Muscle of back (tissue), 11 donors: ENCODE measurements around the gene FZR1. TPM values are rescaled to one million over a fixed set of nuclear protein-coding genes. Genes with fewer than 3 reads are reported as not detected.
A peak's percentile ranks its signal among the peaks of the same experiment; 100 is the strongest.
"Not testable (repeated sequence)": the region's sequence is repeated elsewhere in the genome, so short reads cannot be mapped to it uniquely, and the experiment has no call there.

ENCODE experiments used
- DNase-seq, 3 donors: peaks; one replicate each; pipeline versions ENCODE4 v3.0.0 to v3.0.0-alpha.2; 2013
- polyA plus RNA-seq, 10 donors: library from polyadenylated mRNA; unstranded; fragments of 120-200 nt; gene quantifications; one replicate each; pipeline ENCODE4 v1.2.1, GENCODE V29; 2013; ENCODE audit not compliant: insufficient read length in 10 of 10

Gene FZR1
- polyA plus RNA-seq, 10 donors, result 24.6 to 34.3 (median 27.1) TPM

- no peak for DNase-seq
Observed at GRCh38 chr19:3494051-3494450, 12.1 kb upstream of the FZR1 start.

DNA sequence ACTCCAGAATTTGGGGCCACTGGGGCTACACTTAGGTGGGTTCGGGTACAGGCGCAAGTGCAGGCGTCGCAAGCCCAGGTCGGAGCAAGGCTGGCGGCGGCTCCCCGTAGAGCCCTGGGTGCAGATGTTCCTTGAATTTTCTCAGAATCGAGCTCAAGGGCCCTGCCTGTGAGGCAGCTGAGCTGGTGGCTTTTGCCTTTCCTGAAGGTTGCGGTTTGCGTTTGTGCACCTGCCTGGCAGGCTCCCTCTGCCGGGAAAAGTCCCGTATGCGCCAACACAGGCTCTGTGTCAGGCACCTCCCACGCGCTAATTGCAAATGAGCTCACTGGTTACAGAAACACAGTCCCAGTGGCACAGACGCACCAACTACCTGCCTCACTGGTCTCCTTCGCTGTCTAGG lies 11.6 kb upstream of the FZR1 start:
- no peak for DNase-seq

DNA sequence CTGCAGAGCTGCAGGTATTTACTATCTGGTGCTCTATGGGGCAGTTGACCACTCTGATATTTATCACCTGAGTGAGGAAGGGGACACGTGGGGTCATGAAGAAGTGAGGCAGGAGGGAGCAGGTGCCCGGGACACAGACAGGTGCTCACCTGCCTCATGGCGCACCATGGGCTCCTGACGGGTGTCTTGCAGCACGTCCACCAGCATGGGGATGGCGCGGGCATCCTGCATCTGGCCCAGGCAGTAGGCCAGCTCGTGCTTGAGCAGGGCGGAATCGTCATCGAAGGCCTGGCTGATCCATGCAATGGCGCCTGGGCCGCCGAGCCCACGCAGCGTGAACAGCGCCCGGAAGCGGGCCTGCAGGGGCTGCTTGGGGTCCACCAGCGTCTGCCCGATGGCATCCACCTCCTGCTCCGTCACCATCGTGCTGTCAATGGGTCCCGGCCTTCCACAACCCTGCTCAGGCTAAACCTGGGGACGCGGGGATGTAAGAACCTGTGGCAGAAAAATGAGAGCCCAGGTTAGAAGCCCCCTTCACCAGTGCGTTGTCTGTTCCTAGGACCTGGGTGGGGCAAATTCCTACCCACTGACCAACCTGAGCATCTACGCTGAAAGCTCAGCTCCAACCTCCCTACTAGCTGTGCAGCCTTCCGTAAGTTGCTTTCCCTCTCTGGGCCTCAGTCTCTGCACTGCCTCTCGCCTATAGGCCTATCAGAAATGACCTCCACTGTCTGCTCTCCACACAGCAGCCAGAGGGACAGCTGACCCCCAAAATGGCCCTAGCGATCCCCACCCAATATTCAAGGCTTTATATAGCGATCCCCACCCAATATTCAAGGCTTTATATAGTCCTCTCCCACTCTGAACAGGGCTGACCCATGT lies 9.5 kb upstream of the FZR1 start:
- DNase-seq, result no peak

DNA sequence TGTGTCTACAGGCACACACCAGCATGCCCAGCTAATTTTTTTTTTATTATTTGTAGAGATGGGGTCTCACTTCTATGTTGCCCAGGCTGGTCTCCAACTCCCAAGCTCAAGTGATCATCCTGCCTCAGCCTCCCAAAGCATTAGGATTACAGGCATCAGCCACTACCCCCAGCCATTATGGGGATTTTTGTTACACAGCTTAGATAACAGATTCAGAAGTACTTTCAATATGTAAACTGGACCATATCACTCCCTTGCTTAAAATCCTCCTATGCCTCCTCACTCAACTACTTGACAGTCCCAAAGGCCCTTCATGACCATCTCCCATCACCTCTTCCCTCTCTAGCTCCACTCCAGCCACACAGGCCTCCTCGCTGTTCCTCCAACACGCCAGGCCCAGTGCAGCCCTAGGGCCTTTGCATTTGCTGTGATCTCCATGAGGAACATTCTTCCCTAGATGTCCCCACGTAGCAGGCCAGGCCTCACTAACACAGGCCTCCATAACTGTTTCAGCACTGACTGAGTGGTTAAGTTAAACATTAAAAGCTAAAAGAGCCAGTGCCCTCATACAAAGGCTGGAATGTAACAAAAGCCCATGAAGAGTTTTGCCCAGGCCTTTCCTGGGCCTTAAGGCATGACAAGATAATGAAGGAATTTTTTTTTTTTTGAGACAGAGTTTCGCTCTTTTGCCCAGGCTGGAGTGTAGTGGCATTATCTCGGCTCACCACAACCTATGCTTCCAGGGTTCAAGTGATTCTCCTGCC lies 8.2 kb upstream of the FZR1 start:
- no peak for DNase-seq

DNA sequence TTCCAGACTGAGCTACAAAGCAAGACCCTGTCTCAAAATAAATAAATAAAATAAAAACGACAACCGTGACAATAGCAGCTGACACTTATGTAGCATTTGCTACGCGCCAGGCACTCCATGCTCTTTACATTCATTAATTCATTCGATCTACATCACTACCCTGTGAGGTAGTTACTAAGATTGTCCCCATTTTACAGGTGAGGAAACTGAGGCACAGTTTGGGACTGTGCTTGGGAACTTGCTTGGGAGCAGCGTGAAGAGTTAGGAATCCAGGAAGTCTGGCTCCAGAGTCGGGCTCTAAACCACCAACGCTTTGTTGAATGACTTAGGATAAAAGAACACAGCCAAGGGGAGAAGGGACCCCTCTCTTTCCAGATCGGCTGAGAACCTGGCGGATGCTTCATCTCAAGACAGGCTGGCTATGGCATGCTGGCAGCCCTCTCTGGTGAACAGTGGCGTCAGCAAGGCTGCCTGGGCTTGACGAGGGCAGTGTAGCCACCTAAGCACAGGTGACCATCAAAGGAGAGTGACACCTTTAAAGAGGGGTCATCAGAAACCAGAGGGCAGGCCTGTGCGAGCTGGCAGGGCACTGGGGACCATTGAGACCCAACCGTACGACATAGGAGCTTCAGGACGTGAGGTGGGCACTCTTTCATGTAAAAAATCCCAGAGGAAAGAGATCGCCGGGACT lies 6.2 kb upstream of the FZR1 start:
- DNase-seq, result no peak

DNA sequence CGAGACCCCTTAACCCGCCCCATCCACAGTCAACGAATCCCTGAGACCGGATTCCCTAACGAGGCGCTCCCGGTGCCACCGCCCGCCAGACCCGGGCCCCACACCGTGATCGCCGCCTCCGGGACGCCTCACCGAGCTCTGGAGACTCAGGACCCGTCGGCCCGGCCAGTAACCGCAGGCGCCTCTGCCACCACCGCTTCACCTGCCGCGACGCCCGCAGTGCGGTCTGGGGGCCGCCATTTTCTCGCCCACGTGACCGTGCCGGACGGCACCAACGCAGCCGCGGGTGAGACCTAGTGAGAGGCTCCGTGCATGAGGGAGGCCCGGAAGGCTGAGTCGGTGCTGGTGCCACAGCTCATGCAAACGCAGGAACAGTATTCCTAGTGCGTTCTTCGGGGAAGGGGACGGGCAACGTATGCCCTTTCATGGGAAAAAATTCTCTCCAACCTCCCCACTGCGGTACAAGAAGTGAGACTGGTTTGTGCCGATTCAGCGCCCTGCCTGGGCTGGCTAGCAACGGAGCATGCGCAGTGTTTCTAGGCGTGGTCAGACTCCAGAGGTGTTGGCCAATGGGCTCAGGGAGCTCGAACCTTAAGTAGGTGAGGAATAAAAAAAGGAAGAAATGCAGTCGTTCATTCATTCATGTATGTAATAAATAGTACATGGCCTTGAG lies 5.5 kb upstream of the FZR1 start, which contains the start of gene DOHH:
Gene DOHH, minus strand, starts transcription at position 246 of the 673 bp plus-strand sequence. CDS start 3,860 bp downstream, outside the sequence.
- peak; percentile 96 to 99 (median 98) for DNase-seq

DNA sequence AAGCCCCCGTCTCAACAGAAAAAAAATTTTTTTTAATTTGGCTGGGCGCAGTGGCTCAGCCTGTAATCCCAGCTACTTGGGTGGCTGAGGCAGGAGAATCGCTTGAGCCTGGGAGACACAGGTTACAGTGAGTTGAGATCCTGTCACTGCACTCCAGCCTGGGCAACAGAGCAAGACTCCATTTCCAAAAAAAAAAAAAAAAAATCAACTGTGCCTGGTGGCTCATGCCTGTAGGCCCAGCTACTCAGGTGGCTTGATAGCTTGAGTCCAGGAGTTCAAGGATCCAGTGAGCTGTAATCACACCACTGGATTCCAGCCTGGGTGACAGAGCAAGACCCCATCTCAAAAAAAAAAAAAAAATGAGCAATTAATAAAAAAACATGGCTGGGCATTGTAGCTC lies 4.3 kb upstream of the FZR1 start:
- DNase-seq, result no peak

DNA sequence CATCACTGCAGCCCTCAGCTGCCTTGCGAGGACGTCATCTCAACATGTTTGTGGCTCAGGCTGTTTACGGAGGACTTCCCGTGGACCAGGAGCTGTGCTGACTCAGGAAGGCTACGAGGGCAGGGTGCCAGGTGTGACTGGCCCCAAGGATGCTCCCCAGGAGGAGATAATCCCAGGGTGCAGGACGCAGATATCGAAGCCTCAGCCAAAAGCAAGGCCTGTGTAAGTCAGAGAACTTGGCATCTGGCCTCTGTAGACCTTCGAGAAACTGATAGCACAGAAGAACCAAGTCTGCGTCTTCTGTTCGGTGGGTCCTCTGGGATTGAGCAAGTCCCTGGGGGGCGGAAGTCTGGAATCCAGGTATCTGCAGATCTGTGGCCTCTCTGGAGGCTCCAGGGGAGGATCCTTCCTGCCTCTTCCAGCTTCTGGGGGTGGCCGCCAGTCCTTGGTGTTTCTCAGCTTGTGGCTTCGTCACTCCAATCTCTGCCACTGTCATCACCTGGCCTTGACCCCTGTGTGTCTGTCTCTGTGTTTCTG lies 3.0 kb upstream of the FZR1 start:
- DNase-seq, result no peak

- DNase-seq, result no peak
Observed at GRCh38 chr19:3504735-3505134, 1.4 kb upstream of the FZR1 start.

- DNase-seq, result peak in 2 of 3 donors; percentile 27 to 62
Observed at GRCh38 chr19:3506384-3507340, 551 bp downstream of the FZR1 start.

DNA sequence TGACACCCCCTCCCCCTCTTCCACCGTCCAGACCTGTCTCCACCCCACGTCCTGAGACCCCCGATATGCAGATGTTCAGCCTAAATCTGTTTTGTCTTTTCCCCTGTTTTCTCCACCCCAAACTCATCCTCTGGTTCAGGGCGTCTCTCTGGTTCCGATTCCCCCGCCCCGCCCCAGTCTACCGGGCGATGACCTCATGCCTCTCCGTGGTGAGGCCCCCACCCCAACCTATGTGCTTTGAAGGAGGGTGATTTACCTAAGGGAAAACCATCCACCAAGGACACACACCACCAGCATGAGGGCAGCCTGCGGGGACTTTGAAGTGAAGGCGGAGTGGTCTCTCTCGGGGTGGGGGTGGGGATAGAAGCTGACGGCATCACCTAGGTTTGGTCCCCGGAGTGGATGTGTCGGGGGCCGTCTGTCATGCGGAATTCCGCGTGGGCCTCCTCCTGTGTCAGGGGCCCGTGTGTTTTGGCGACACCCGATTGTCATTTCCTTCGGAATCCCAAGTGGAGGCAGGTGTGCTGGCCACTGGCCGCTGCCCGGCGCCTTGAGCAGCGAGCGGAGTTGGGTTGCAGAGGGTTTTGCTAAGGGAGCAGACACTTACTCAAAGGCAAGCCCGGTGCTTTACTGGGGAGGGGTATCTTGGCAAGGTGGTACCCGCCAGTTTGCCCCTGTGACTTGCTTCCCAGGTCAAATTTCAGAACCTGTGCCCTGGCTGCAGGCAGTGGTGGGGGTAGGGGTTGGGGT lies 1.4 kb downstream of the FZR1 start:
- DNase-seq, result peak in 2 of 3 donors; percentile 27 to 56

DNA sequence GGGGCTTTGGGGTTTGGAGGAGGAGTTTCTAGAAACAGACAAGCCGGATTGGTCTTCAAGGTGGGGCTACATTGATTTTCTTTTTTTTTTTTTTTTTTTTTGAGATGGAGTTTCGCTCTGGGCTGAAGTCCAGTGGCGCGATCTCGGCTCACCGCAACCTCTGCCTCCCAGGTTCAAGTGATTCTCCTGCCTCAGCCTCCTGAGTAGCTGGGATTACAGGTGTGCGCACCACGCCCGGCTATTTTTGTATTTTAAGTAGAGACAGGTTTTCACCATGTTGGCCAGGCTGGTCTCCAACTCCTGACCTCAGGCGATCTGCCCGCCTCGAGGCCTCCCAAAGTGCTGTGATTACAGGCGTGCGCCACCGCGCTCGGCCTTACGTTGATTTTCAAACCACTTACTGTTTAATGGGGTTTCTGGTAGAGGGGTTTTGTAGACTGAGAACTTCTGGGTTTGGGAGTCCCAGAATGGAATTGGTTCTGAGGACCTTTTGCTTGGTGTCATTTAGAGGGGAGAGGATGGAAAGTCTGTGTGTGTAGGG lies 2.1 kb downstream of the FZR1 start:
- DNase-seq, result not testable (repeated sequence)

- no peak for DNase-seq
Observed at GRCh38 chr19:3508771-3509535, 2.8 kb downstream of the FZR1 start.

DNA sequence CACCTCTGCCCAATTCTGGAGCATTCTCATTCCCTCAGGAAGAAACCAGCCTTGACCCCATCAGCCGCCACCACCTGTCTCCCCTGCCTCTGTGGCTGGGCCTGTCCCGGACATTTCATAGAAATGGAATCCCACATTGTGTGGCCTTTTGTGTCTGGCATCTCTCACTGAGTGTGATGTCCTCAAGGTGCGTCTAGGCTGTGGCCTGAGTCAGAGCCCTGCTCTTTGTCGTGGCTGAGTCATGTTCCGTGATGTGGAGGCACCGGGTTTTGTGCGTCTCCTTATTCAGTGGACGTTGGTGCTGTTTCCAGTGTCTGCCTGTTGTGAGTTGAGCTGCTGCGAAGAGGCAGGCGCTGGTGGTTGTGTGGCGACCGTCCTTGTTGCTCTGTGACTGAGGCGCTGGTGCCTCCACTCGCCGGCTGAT lies 3.5 kb downstream of the FZR1 start:
- peak in 1 of 3 donors; percentile 4 for DNase-seq

GRCh38 chr19:3510727-3511126 lies 4.6 kb downstream of the FZR1 start:
- no peak for DNase-seq

DNA sequence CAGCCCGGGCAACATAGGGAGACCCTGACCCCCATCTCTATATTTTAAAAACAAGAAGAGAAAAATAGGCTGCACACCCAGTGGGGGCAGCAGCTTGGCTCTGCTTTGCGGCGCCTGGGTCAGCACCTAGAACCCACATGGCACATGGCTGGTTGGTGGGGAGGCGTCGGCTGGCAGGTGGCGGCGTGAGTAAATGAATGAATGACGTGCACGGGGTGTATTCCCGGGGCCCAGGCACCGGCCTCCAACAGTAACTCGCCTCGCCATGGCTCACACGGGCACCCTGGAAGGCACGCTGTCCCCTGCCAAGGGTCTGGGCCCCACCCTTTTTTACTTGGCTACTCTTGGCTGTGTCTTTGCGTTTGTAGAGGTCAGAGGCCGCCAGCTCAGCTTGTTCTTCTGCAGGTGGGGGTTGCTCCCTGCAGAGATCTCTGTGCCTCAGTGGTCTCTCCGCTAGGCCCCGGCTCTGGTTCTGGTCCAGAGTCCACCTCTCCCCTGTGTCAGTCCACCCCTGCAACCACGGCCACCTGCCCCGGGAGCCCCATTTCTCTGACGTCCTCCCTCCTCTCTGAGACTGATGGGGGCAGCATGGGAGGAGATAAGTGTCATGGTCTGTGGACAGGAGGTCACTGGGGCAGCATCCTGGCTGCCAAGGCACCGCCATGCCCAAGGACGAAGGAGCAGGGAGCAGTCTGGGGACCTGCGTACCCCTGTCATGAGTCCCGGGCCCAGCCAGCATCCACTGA lies 5.6 kb downstream of the FZR1 start:
- DNase-seq, result no peak

DNA sequence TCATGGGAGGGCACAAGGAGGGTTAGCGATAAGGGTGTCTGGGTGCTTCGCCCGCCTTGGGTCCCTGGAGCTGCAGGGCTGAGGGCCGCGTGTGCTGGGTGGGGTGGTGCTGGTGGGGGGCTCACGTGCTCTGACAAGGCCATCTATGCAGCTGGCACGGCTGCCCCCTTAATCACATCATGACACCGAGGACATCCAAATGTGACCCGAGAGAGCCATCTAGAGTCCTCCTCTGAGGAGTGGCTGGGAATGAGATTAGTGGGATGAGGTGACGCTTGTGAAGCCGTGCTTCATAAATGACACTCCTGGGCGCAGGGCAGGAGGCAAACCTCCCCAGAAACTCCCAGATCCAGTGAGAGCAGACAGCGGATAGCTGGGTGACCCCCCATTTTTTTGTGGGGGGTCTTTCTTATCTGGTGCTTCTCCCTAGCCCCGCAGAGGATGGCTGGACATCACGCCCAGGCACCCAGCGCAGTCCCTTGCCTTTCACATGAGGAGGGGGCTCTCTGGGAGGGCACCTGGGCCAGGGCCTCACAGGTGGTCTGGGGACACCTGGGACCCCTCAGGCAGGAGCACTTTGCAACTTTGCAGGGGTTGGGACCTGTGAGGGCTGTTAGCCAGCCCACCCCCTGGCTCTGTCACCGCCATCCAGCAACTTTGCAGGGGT lies 6.6 kb downstream of the FZR1 start:
- no peak for DNase-seq
